Stimulated activated CD4-positive, alpha-beta T cell treated with anti-CD3 and anti-CD28 coated beads, Interleukin-12 subunit alpha, Interleukin-12 subunit beta, amount 100 ng/mL, for 24 hours (primary cell): Measurements from ENCODE around the gene CD300E.
"Not testable (repeated sequence)": the region's sequence is repeated elsewhere in the genome, so short reads cannot be mapped to it uniquely, and the experiment has no call there.

Source experiments
- DNase-seq, 2 experiments: peaks; one replicate each; pipeline ENCODE4 v3.0.0-alpha.2; 2020; ENCODE audit warnings: low read depth in 2 of 2

CD300E gene

GRCh38 chr17:74635418-74635817 lies 11.9 kb upstream of the CD300E start:
- DNase-seq = no peak

GRCh38 chr17:74633326-74633725 lies 9.8 kb upstream of the CD300E start:
- DNase-seq = no peak

- no peak for DNase-seq
Observed at GRCh38 chr17:74632617-74633016, 9.1 kb upstream of the CD300E start.

- DNase-seq = no peak
Observed at GRCh38 chr17:74631468-74632450, 8.2 kb upstream of the CD300E start.

GRCh38 chr17:74630251-74630650 lies 6.7 kb upstream of the CD300E start:
- not testable (repeated sequence) for DNase-seq

- DNase-seq = no peak
Observed at GRCh38 chr17:74625661-74626060, 2.1 kb upstream of the CD300E start.

- DNase-seq = no peak
Observed at GRCh38 chr17:74624131-74624530, 593 bp upstream of the CD300E start.

- DNase-seq = no peak
Observed at GRCh38 chr17:74619077-74619673, 4.4 kb downstream of the CD300E start.

- DNase-seq = no peak
Observed at GRCh38 chr17:74618451-74618850, 5.1 kb downstream of the CD300E start.

- no peak for DNase-seq
Observed at GRCh38 chr17:74616696-74617095, 6.8 kb downstream of the CD300E start.

GRCh38 chr17:74612046-74612445 lies 11.5 kb downstream of the CD300E start:
- no peak for DNase-seq

- DNase-seq = no peak
Observed at GRCh38 chr17:74610108-74610507, 13.4 kb downstream of the CD300E start.

GRCh38 chr17:74608511-74608910 lies 15.0 kb downstream of the CD300E start:
- no peak for DNase-seq

- no peak for DNase-seq
Observed at GRCh38 chr17:74607221-74607620, 16.3 kb downstream of the CD300E start.

- no peak for DNase-seq
Observed at GRCh38 chr17:74606050-74606449, 17.5 kb downstream of the CD300E start.

GRCh38 chr17:74605361-74605760 lies 18.2 kb downstream of the CD300E start:
- DNase-seq = no peak

GRCh38 chr17:74604761-74605160 lies 18.8 kb downstream of the CD300E start:
- no peak for DNase-seq

GRCh38 chr17:74604200-74604599 lies 19.3 kb downstream of the CD300E start:
- no peak for DNase-seq

- DNase-seq = no peak
Observed at GRCh38 chr17:74603746-74604145, 19.8 kb downstream of the CD300E start.

- no peak for DNase-seq
Observed at GRCh38 chr17:74603037-74603635, 20.4 kb downstream of the CD300E start.

- DNase-seq = peak in 1 of 2 experiments; percentile 20
Observed at GRCh38 chr17:74601944-74602572, 21.5 kb downstream of the CD300E start.

GRCh38 chr17:74599448-74599939 lies 24.0 kb downstream of the CD300E start:
- no peak for DNase-seq
